ENCODE measurements around the gene LDOC1. TPM values are rescaled to one million over a fixed set of nuclear protein-coding genes. Genes with fewer than 3 reads are reported as not detected.

LDOC1 gene
- total RNA-seq, 8 experiments from 2014 or later, result 0.94 to 29.1 (median 18.0) TPM; not detected in 1

- H3K27ac ChIP-seq, result no peak overlapping the region
- no peak overlapping the region for H3K4me3 ChIP-seq
- H3K4me1 ChIP-seq (replicated peaks in 1 of 2), result no peaks in the 10 kb centered on the region
- ATAC-seq (replicated peaks in 6 of 8), result no peak
- 0 to 86% (median 27%) methylated on average over 1 to 3 of the region's 3 CpGs; no CpG with 5 or more reads in 2 of the 10 experiments for WGBS, 10 experiments
- in situ Hi-C loops (cut with MboI; ENCODE audit: low pct_unique_long_range_greater_than_20kb in 2 of 9, low sequenced_read_pairs in 9 of 9, unreplicated experiment in 9 of 9), result no loop called here
Observed at GRCh38 chrX:141142946-141143345, 34.0 kb downstream of the LDOC1 start.

- Histone ChIP-seq H3K4me1 (replicated peaks in 1 of 2) (no peaks in the 10 kb centered on the region), H3K4me3 (no peak overlapping the region), H3K27ac (no peak overlapping the region)
- WGBS, 10 experiments, result 35 to 100% (median 88%) methylated on average over 1 to 6 of the region's 8 CpGs; no CpG with 5 or more reads in 5 of the 10 experiments
- no peak for ATAC-seq (replicated peaks in 6 of 8)
- in situ Hi-C loops (cut with MboI; ENCODE audit: low pct_unique_long_range_greater_than_20kb in 2 of 9, low sequenced_read_pairs in 9 of 9, unreplicated experiment in 9 of 9), result no loop called here
Observed at GRCh38 chrX:141133272-141133671, 43.7 kb downstream of the LDOC1 start.

- H3K27ac ChIP-seq, result no peak overlapping the region
- H3K4me3 ChIP-seq, result no peak overlapping the region
- no peak for ATAC-seq (replicated peaks in 6 of 8)
- no peaks in the 10 kb centered on the region for H3K4me1 ChIP-seq (replicated peaks in 1 of 2)
- 10 to 86% (median 72%) methylated on average over 1 to 2 of the region's 2 CpGs; no CpG with 5 or more reads in 6 of the 10 experiments for WGBS, 10 experiments
- in situ Hi-C loops (cut with MboI; ENCODE audit: low pct_unique_long_range_greater_than_20kb in 2 of 9, low sequenced_read_pairs in 9 of 9, unreplicated experiment in 9 of 9), result no loop called here
Observed at GRCh38 chrX:141127146-141127545, 49.8 kb downstream of the LDOC1 start.

Other genes with a start within 250 kb of the LDOC1 start
- not detected for gene SPANXB1, start 174.5 kb downstream of the LDOC1 start, total RNA-seq
- not detected for gene SPANXC, start 65.4 kb upstream of the LDOC1 start, total RNA-seq